Tibial nerve (tissue), 4 donors: ENCODE data around the gene NDST1. TPM values are rescaled to one million over a fixed set of nuclear protein-coding genes. Genes with fewer than 3 reads are reported as not detected.
A peak's percentile ranks its signal among the peaks of the same experiment; 100 is the strongest.

Source experiments
- DNase-seq, 2 donors: peaks; one replicate each; pipeline ENCODE4 v3.0.0-alpha.2; 2019; ENCODE audit warnings: low spot score in 2 of 2
- H3K27ac ChIP-seq, 4 donors: fragments of 200-600 bp; sonication (generic) in 3 of 4; one replicate each; pipeline ENCODE4 v1.5.1; 2017 to 2019; ENCODE audit warnings: mild to moderate bottlenecking in 1 of 4
- H3K27me3 ChIP-seq, 2 donors: fragments of 200-600 bp; sonication (generic) in 1 of 2; one replicate each; pipeline versions ENCODE4 v1.5.1 to v1.6.0; 2017 to 2019
- H3K36me3 ChIP-seq, 3 donors: fragments of 200-600 bp; sonication (generic); one replicate each; pipeline ENCODE4 v1.5.1; 2018 to 2019
- H3K4me1 ChIP-seq, 4 donors: fragments of 200-600 bp; sonication (generic) in 3 of 4; one replicate each; pipeline ENCODE4 v1.5.1; 2017 to 2019
- H3K4me3 ChIP-seq, 4 donors: fragments of 200-600 bp; sonication (generic) in 3 of 4; one replicate each; pipeline ENCODE4 v1.5.1; 2017 to 2019; ENCODE audit warnings: mild to moderate bottlenecking in 1 of 4, moderate library complexity in 1 of 4
- H3K9me3 ChIP-seq, 4 donors: fragments of 200-600 bp; sonication (generic) in 3 of 4; one replicate each; pipeline ENCODE4 v1.5.1; 2017 to 2019
- EP300 ChIP-seq, 2 donors: sonication (generic); formaldehyde crosslinking; IDR thresholded peaks; one replicate each; pipeline ENCODE4 v1.6.1; 2017; ENCODE audit warnings: antibody characterized with exemption in 2 of 2, mild to moderate bottlenecking in 1 of 2
- POLR2A ChIP-seq, 2 donors: fragments of 450-650 bp; IDR thresholded peaks; one replicate each; pipeline ENCODE4 v1.6.1; 2017; ENCODE audit warnings: antibody characterized with exemption in 2 of 2, mild to moderate bottlenecking in 2 of 2, moderate library complexity in 2 of 2
- WGBS, 2 donors: methylation state at CpG; one replicate each; pipeline ENCODE4 v1.1.5; 2018; 5-methylcytosine and 5-hydroxymethylcytosine counted together
- total RNA-seq, 4 donors: library from RNA; depleted of rRNA; stranded (reverse); fragments of >200 nt; gene quantifications; one replicate each; pipeline ENCODE4 v1.1.0, GENCODE V29; 2016
- TF ChIP-seq, protein P1 (sequence below), 5 experiments: fragments of 200-600 bp in 3 of 5; fragments of 450-650 bp in 2 of 5; sonication (generic) in 3 of 5; IDR thresholded peaks; one replicate each; pipeline ENCODE4 v1.5.1; 2016 to 2019; ENCODE audit warnings: antibody characterized with exemption in 5 of 5, mild to moderate bottlenecking in 3 of 5, moderate library complexity in 2 of 5

Gene NDST1
- total RNA-seq, 4 donors from 2014 or later = 53.2 to 137 (median 104) TPM

DNA sequence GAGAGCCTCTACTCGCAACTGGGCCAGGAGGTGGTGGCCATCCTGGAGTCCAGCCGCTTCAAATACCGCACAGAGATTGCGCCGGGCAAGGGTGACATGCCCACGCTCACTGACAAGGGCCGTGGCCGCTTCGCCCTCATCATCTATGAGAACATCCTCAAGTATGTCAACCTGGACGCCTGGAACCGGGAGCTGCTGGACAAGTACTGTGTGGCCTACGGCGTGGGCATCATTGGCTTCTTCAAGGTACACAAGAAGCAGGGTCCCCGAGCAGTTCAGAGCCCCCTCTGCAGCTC, 13.5 kb downstream of the NDST1 start:
- Histone ChIP-seq H3K4me3 (no peak overlapping the region), H3K36me3 (peaks cover 0 to 16% (median 0%) of the 10 kb centered on the region in 3 donors), H3K27ac (peak overlapping the region; percentile 43 to 91 (median 82)), H3K4me1 (peaks cover 0 to 100% (median 58%) of the 10 kb centered on the region in 4 donors), H3K27me3 (no peaks in the 10 kb centered on the region), H3K9me3 (no peaks in the 10 kb centered on the region)
- DNase-seq = no peak
- 81 to 95% methylated on average over 11 to 14 of the region's 14 CpGs for WGBS, 2 donors
- TF ChIP-seq EP300 (IDR thresholded peaks at IDR 0.05) (no peak), POLR2A (IDR thresholded peaks at IDR 0.05) (no peak)
- TF ChIP-seq, protein P1, sequence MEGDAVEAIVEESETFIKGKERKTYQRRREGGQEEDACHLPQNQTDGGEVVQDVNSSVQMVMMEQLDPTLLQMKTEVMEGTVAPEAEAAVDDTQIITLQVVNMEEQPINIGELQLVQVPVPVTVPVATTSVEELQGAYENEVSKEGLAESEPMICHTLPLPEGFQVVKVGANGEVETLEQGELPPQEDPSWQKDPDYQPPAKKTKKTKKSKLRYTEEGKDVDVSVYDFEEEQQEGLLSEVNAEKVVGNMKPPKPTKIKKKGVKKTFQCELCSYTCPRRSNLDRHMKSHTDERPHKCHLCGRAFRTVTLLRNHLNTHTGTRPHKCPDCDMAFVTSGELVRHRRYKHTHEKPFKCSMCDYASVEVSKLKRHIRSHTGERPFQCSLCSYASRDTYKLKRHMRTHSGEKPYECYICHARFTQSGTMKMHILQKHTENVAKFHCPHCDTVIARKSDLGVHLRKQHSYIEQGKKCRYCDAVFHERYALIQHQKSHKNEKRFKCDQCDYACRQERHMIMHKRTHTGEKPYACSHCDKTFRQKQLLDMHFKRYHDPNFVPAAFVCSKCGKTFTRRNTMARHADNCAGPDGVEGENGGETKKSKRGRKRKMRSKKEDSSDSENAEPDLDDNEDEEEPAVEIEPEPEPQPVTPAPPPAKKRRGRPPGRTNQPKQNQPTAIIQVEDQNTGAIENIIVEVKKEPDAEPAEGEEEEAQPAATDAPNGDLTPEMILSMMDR (IDR thresholded peaks at IDR 0.05) = no peak

DNA sequence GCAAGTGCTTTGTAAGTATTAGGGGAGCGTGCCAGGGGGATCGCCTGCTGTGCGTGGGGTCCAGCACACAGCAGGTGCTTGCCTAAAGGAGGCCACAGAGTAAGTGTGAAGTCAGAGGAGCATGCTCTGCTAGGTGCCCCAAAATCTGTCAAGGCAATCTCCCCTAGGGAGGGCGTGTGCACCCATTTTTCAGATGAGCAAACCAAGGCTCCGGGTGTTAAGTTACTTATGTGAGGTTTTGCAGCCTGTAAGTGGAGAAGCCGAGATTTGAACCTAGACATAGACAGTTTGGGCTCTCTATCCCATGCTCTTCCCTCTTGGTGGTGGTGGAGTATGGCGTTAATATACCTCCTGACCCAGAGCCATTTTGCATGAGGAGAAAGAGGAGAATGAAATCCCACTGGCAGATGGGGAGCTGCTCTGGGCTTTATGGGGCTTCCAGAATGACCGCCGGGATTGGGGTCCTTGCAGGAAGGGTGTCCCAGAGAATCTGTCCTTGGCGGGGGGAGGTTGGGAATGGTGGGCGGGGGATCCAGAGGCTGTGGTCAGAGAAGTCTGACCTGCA, 14.1 kb downstream of the NDST1 start:
- Histone ChIP-seq H3K36me3 (peaks cover 0 to 16% (median 0%) of the 10 kb centered on the region in 3 donors), H3K9me3 (no peaks in the 10 kb centered on the region), H3K27ac (peak overlapping the region; percentile 55 to 91 (median 82)), H3K4me3 (no peak overlapping the region), H3K27me3 (no peaks in the 10 kb centered on the region), H3K4me1 (peaks cover 0 to 100% (median 56%) of the 10 kb centered on the region in 4 donors)
- no peak for DNase-seq
- TF ChIP-seq POLR2A (IDR thresholded peaks at IDR 0.05) (no peak), EP300 (IDR thresholded peaks at IDR 0.05) (no peak)
- TF ChIP-seq, protein P1 (IDR thresholded peaks at IDR 0.05) = no peak
- WGBS, 2 donors = 82 to 83% methylated on average over 11 of the region's 11 CpGs

DNA sequence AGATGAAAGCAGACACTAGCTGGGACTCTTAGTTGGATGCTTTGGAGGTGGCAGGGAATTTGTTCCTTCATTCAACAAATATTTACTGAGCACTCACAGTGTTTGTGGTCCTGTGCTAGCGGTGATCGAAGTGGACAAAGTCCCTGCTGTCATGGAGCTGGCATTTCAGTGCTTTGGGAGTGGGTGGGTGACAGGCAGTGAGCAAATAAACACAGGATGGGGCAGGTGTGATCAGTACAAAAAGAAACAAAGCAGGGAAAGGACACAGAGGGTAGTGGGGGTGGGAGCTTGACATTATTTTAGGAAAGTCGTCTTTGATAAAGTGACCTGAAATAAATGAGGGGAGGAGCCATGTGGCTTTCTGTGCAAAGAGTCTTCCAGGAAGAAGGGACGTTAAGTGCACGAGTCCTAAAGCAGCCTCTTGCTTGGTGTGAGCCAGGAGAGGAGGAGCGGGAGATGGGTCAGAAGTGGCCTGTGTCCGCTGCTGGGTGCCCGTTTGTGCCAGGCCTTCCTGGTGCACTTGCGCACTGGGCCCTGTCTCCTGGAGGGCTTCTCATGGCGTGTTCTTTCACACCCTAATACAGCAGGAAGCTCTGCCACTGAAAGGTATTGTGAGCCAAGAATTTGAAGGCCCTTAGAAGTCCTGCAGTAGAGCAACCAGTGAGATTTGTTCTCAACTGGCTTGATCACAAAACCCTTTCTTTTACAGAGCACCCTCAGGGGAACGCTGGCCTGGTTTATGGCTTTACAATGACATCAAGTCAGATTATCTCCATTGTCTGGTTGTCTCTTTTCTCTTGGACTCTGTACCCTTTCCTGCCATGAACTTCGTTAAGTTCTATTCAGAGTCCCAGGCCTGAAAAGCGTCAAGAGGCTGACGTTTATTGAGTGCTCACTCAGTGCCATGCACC, 14.8 kb downstream of the NDST1 start:
- no peak overlapping the region for H3K4me3 ChIP-seq
- no peak for DNase-seq
- H3K27me3 ChIP-seq = no peaks in the 10 kb centered on the region
- no peaks in the 10 kb centered on the region for H3K9me3 ChIP-seq
- WGBS, 2 donors = 41 to 52% methylated on average over 14 of the region's 14 CpGs
- peaks cover 0 to 22% (median under 1%) of the 10 kb centered on the region in 3 donors for H3K36me3 ChIP-seq
- no peak for TF ChIP-seq EP300 (IDR thresholded peaks at IDR 0.05)
- no peak for TF ChIP-seq POLR2A (IDR thresholded peaks at IDR 0.05)
- TF ChIP-seq, protein P1 (IDR thresholded peaks at IDR 0.05) = no peak
- peak overlapping the region; percentile 55 to 91 (median 80) for H3K27ac ChIP-seq
- H3K4me1 ChIP-seq = peaks cover 0 to 100% (median 49%) of the 10 kb centered on the region in 4 donors

DNA sequence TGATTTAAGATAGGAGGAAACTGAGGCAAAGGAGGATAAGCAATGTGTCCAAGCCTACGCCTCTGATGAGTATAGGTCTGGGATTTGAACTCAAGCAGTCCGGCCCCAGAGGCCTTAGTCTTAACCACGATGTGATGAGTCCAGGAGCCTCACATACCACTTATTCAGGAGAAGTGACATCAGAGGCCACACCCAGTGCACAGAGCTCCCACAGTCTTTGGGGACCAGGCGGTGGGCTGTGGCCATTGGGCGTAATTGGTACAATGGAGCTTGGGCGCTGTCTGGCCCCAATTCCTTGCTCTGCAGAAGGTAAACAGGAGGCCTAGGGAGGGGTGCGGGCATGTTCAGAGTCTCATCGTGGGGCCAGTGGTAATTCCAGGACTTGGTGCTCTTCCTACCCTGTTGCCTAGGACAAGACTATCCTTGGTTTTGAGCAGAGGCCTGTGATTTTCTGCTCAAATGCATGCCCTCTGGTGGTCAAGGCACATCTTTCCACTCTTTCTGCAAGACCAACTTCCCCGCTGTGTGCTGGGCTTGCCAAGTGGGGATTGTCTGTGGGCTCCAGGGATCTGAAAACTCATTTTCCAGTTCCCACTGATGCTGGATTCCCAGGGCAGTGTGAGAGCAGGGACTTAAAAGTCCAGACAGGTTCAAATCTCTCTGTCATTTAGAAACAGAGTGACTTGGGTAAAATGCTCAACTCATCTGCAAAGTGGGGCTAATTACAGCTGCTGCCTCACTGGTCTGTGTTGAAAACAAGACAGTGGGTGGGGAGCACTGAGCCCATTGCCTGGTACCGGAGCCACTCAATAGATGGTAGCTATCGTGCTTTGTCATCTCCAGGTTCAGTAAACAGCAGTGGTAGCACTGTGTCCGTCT, 15.8 kb downstream of the NDST1 start:
- DNase-seq = peak in 1 of 2 donors; percentile 52
- TF ChIP-seq, protein P1 (IDR thresholded peaks at IDR 0.05) = peak; percentile 48 to 84 (median 73)
- TF ChIP-seq POLR2A (IDR thresholded peaks at IDR 0.05) = no peak
- peak in 1 of 2 donors; percentile 44 for TF ChIP-seq EP300 (IDR thresholded peaks at IDR 0.05)
- Histone ChIP-seq H3K27ac (peak overlapping the region; percentile 55 to 91 (median 80)), H3K4me1 (peaks cover 0 to 90% (median 40%) of the 10 kb centered on the region in 4 donors), H3K27me3 (no peaks in the 10 kb centered on the region), H3K9me3 (no peaks in the 10 kb centered on the region), H3K36me3 (peaks cover 2 to 31% (median 5%) of the 10 kb centered on the region in 3 donors), H3K4me3 (no peak overlapping the region)
- WGBS, 2 donors = 57 to 62% methylated on average over 11 to 12 of the region's 12 CpGs
